GM23248 (cell line): Measurements from ENCODE around the gene SLC6A1.

ENCODE experiments used
- EZH2 ChIP-seq: fragments of 200-600 bp; sonication (generic); IDR thresholded peaks from 2 replicates; pipeline ENCODE4 v1.6.1; 2018; ENCODE audit warnings: antibody characterized with exemption, mild to moderate bottlenecking; ENCODE audit not compliant: insufficient read depth, poor library complexity, severe bottlenecking
- EZH2phosphoT487 ChIP-seq: fragments of 200-600 bp; sonication (generic); IDR thresholded peaks from 2 replicates; pipeline ENCODE4 v1.6.1; 2018; ENCODE audit warnings: antibody characterized with exemption, moderate library complexity, mild to moderate bottlenecking, low read depth; ENCODE audit not compliant: insufficient read depth

DNA sequence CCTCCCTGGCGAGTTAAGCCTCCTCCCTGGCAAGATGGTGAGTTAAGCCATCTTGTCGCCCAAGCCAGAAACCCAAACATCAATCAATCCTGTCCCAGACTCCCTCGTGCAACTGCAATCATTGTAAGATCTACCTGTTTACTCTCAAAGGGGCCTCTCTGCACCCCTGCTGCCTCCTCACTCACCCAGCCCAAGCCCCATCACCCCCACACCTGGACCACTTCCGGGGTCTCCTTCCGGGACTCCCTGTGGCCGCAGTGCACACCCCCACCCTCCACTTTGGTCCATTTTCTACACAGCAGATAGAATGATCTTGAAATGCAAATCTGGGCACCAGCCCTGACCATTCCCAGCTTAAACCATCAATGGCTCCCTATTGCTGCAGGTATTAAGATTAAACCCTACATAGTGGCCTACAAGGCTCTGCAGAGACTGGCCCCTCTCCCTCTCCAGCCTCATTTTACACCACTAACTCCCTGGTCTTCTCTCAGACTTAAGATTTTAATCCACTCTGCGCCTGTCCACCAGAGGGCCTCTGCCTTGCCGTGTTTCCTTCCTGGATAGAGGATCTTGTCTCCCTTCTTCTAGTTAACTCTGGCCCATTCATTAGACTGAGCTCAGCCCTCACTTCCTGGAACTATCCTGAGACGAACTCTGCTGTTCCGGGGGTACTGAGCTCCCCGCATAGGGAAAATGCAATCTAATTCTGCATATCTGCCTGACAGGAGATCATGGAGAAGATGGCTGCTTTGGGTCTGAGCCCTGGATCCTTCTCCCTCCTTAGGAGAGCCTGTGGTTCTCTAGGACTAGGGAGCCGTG is 41.9 kb upstream of the SLC6A1 start:
- TF ChIP-seq EZH2 (no peak), EZH2phosphoT487 (no peak)
